GM19238 (cell line): ENCODE results near the gene CDSN.
"Not testable (repeated sequence)": the region's sequence is repeated elsewhere in the genome, so short reads cannot be mapped to it uniquely, and the experiment has no call there.

ENCODE experiments used
- DNase-seq: peaks from one replicate; pipeline ENCODE4 v3.0.0; 2011; ENCODE audit warnings: low spot score; ENCODE audit not compliant: insufficient read length

The CDSN gene

DNA sequence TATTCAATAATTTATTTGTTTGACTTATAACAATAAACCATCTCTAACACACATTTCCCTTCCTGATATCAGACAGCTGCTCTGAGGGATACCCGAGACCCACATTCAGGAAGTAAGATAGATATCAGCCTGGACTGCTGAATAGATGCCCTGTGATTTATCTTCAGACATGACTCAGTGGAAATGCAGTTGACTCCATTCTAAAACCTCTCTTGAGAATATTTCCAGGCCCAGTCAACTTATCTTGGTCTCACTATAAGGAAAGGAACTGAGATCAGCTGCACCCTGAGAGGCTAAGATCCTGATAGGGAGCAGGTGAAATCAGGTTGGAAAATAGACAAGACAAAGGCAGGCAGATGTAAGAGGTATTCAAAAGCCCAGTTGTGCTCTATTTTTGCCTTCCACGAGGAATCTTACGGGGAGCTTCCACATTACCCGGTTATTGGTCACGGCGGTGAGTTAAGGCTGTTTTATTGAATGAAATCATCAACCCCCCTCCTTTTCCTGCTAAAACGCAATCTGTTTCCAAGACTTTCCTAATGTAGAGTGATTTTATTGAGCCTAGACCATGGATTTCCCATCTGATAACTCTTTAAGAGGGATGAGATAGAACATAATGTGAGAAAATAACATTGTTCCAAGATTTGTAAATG is 33.3 kb downstream of the CDSN start:
- no peak for DNase-seq

GRCh38 chr6:31083742-31084354 is 36.4 kb downstream of the CDSN start:
- no peak for DNase-seq

DNA sequence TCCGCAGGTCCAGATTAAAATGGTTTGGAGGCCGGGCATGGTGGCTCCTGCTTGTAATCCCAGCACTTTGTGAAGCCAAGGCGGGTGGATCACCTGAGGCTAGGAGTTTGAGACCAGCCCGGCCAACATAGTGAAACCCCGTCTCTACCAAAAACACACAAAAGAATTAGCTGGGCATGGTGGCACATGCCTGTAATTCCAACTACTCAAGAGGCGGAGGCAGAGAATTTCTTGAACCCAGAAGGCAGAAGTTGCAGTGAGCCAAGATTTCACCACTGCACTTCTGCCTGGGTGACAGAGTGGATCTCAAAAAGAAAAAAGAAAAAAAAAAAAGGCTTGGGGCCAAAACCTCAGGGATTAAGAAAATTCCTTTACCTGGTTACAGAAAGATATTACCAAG is 38.4 kb downstream of the CDSN start:
- DNase-seq, result no peak

GRCh38 chr6:31079656-31080261 is 40.5 kb downstream of the CDSN start:
- peak; percentile 27 for DNase-seq

- no peak for DNase-seq
These were observed 43.6 kb downstream of the CDSN start for GRCh38 chr6:31076611-31077010.

DNA sequence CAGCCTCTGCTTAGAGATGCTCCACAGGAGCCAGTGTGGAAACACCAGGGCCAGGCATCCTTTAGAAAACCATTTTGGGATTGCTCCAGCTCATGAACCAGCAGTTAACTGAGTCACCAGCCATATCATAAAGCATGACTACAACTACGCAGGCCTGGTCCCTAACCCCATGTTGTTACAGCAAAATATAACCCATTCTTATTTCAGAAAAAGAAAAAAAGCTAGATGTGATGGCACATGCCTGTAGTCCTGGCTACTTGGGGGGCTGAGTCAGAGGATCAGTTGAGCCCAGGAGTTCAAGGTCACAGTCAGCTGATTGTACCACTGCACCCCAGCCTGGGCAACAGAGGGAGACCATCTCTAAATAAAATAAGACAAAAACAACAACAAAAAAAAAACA is 44.7 kb downstream of the CDSN start:
- no peak for DNase-seq

- no peak for DNase-seq
These were observed 45.8 kb downstream of the CDSN start for GRCh38 chr6:31074401-31074800.

DNA sequence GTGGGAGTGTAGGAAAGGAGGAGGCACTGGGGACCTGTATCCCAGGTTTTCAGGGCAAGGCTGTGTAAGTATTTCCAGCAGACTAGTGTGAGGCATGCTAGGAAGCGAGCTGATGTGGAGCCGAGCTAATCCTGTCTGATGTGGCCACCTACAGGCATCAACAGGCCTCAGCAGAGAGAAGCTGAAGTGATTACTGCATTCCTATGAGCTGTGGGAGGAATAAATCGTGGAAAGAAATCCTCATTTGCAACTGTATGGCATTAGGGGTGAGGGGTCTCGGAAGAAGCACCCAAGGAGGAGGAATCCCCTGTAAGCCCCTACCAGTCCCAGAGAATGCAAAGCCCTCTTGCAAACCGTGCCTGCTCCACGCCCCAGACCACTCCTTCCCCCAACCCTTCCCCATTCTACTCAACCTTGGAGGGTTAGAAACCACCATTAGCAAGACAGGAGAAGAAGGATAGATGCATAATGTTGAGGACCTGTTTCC is 49.5 kb downstream of the CDSN start:
- DNase-seq, result no peak

- DNase-seq, result peak; percentile 74
These were observed 51.4 kb downstream of the CDSN start for GRCh38 chr6:31068669-31069340.

DNA sequence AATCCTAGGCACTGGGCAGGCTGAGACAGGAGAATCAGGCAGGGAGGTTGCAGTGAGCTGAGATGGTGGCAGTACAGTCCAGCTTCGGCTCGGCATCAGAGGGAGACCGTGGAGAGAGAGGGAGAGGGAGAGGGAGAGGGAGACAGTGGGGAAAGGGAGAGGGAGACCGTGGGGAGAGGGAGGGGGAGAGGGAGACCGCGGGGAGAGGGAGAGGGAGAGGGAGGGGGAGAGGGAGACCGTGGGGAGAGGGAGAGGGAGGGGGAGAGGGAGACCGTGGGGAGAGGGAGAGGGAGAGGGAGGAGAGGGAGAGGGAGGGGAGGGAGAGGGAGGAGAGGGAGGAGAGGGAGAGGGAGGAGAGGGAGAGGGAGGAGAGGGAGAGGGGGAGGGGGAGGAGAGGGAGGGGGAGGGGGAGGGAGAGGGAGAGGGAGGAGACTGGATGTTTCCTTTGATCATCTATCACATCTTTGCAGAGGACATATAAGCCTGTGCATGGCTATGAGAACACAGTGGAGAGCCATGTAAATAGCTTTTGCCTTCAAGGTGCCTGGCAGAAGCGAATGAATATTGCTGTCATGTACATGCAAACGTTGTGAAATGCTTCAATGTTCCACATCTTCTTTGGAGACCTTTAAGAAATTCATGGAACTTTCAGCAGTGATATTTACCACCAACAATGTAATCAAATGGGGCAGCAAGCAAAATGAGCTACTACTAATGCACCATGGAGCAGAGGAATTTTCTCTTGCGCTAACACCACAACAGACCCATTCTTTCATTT is 52.2 kb downstream of the CDSN start:
- DNase-seq, result not testable (repeated sequence)

DNA sequence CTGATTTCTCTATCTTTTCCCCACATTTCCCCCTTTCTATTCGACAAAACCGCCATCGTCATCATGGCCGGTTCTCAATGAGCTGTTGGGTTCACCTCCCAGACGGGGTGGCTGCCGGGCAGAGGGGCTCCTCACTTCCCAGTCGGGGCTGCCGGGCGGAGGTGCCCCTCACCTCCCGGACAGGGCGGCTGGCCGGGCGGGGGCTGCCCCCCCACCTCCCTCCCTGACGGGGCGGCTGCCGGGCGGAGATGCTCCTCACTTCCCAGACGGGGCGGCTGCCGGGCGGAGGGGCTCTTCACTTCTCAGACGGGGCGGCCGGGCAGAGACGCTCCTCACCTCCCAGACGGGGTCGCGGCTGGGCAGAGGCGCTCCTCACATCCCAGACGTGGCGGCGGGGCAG is 53.2 kb downstream of the CDSN start:
- not testable (repeated sequence) for DNase-seq

DNA sequence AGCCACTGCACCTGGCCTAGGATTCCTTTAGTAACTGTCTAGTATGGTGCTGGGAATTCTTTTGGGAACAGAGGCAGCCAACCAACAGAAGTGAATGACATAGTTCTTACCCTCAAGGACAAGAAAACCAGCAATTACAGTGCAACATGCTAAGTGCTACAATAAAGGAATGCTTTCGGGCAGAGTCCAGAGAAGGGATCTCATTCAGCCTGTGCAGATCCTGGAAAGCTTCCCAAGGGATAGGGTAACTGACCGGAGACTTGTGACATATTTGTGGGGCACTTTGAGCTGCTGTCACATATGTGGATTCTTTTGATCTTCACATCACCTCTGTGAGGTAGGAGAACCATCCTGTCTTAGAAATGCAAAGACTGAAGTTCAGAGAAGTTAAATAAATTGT is 54.7 kb downstream of the CDSN start:
- DNase-seq, result no peak
